ENCODE results near the gene MYT1. TPM values are rescaled to one million over a fixed set of nuclear protein-coding genes. Genes with fewer than 3 reads are reported as not detected.
A peak's percentile ranks its signal among the peaks of the same experiment; 100 is the strongest.

The MYT1 gene
- polyA plus RNA-seq, 1 donor from 2014 or later: 35.8 TPM

DNA sequence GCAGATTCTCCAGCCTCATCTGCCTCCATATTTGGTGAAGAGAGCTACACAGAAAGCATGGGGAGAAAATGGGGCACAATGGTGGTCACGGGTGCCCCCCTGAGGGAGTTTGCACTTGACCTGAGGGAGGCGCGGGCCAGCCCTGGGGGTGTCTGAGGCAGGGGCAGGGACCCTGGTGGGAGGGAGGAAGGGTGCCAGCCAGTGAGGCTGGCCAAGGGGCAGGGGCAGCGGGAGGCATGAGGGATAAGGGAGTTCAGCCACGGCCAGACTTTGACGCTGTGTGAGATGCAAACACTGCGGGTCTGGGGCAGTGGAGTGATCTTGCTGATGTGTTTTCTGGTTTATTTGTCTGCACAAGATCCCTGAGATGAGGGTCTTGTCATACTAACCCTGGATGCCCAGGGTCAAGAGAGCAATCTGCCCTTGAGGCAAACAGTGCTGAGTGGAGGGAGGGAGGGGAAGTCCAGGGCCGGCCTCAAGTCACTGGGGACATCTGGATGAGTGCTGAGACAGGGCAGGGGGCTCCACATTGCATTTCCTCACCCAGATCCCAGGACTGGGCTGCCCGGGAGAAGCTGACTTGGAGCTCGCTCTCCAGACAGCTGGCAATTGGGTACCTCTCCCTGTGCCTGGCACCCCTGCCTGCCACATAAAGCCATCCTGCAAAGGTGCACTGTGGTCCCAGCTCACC lies 82.5 kb downstream of the MYT1 start:
- Histone ChIP-seq H3K79me2 (replicated peaks; ENCODE audit: insufficient read depth, low read length) (no peaks in the 10 kb centered on the region), H3K9me3 (ENCODE audit: low read length) (no peaks in the 10 kb centered on the region), H3K4me3 (ENCODE audit: low read length) (no peak overlapping the region), H2AFZ (ENCODE audit: low read depth, low read length) (no peak overlapping the region), H3K4me2 (ENCODE audit: low read length) (no peak overlapping the region), H3K27ac (ENCODE audit: low read length) (no peak overlapping the region), H3K27me3 (ENCODE audit: insufficient read depth, low read depth, low read length) (no peaks in the 10 kb centered on the region), H3F3A (ENCODE audit: insufficient read depth, low read length, poor library complexity, severe bottlenecking) (no peaks in the 10 kb centered on the region), H3K9me2 (ENCODE audit: insufficient read depth, low read length) (no peaks in the 10 kb centered on the region), H3K9ac (ENCODE audit: low read length) (no peak overlapping the region), H4K20me1 (ENCODE audit: insufficient read depth) (no peaks in the 10 kb centered on the region), H3K36me3 (ENCODE audit: insufficient read depth, low read length) (peaks cover 4% of the 10 kb centered on the region)
- TF ChIP-seq POLR2AphosphoS5 (IDR thresholded peaks at IDR 0.05) (peak; percentile 16), EP300 (conservative IDR thresholded peaks at IDR 0.05; ENCODE audit: poor library complexity, severe bottlenecking) (no peak), EZH2 (IDR thresholded peaks at IDR 0.05; ENCODE audit: borderline replicate concordance, insufficient read depth, low read length, poor library complexity, severe bottlenecking) (no peak), MXI1 (conservative IDR thresholded peaks at IDR 0.05; ENCODE audit: poor library complexity, severe bottlenecking) (no peak)

- Histone ChIP-seq H3K9me3 (ENCODE audit: low read length) (no peaks in the 10 kb centered on the region), H2AFZ (ENCODE audit: low read depth, low read length) (no peak overlapping the region), H3K79me2 (replicated peaks; ENCODE audit: insufficient read depth, low read length) (no peaks in the 10 kb centered on the region), H3F3A (ENCODE audit: insufficient read depth, low read length, poor library complexity, severe bottlenecking) (no peaks in the 10 kb centered on the region), H4K20me1 (ENCODE audit: insufficient read depth) (no peaks in the 10 kb centered on the region), H3K9ac (ENCODE audit: low read length) (no peak overlapping the region), H3K4me2 (ENCODE audit: low read length) (no peak overlapping the region), H3K27ac (ENCODE audit: low read length) (no peak overlapping the region), H3K36me3 (ENCODE audit: insufficient read depth, low read length) (no peaks in the 10 kb centered on the region), H3K4me3 (ENCODE audit: low read length) (no peak overlapping the region), H3K9me2 (ENCODE audit: insufficient read depth, low read length) (no peaks in the 10 kb centered on the region), H3K27me3 (ENCODE audit: insufficient read depth, low read depth, low read length) (no peaks in the 10 kb centered on the region)
- TF ChIP-seq SMC3 (conservative IDR thresholded peaks at IDR 0.05; ENCODE audit: poor library complexity) (no peak), POLR2AphosphoS5 (IDR thresholded peaks at IDR 0.05) (no peak), MXI1 (conservative IDR thresholded peaks at IDR 0.05; ENCODE audit: poor library complexity, severe bottlenecking) (no peak), EZH2 (IDR thresholded peaks at IDR 0.05; ENCODE audit: borderline replicate concordance, insufficient read depth, low read length, poor library complexity, severe bottlenecking) (no peak), RAD21 (conservative IDR thresholded peaks at IDR 0.05) (no peak), REST (IDR thresholded peaks at IDR 0.05; ENCODE audit: borderline replicate concordance) (no peak), TAF1 (IDR thresholded peaks at IDR 0.05; ENCODE audit: low read depth) (no peak)
Measured at GRCh38 chr20:64247307-64247618, 83.0 kb downstream of the MYT1 start.

GRCh38 chr20:64247970-64248841 lies 84.0 kb downstream of the MYT1 start:
- Histone ChIP-seq H3K9me2 (ENCODE audit: insufficient read depth, low read length) (no peaks in the 10 kb centered on the region), H3K4me3 (ENCODE audit: low read length) (no peak overlapping the region), H3K27ac (ENCODE audit: low read length) (no peak overlapping the region), H2AFZ (ENCODE audit: low read depth, low read length) (no peak overlapping the region), H3F3A (ENCODE audit: insufficient read depth, low read length, poor library complexity, severe bottlenecking) (no peaks in the 10 kb centered on the region), H3K4me2 (ENCODE audit: low read length) (no peak overlapping the region), H3K79me2 (replicated peaks; ENCODE audit: insufficient read depth, low read length) (no peaks in the 10 kb centered on the region), H3K9me3 (ENCODE audit: low read length) (no peaks in the 10 kb centered on the region), H4K20me1 (ENCODE audit: insufficient read depth) (no peaks in the 10 kb centered on the region), H3K27me3 (ENCODE audit: insufficient read depth, low read depth, low read length) (no peaks in the 10 kb centered on the region), H3K36me3 (ENCODE audit: insufficient read depth, low read length) (peaks cover 4% of the 10 kb centered on the region), H3K9ac (ENCODE audit: low read length) (no peak overlapping the region)
- TF ChIP-seq SMC3 (conservative IDR thresholded peaks at IDR 0.05; ENCODE audit: poor library complexity) (no peak), EP300 (conservative IDR thresholded peaks at IDR 0.05; ENCODE audit: poor library complexity, severe bottlenecking) (no peak)

All from neural cell (in vitro differentiated cells).